Measurements from ENCODE around the gene GDF3. TPM values are rescaled to one million over a fixed set of nuclear protein-coding genes. Genes with fewer than 3 reads are reported as not detected.

The GDF3 gene
- total RNA-seq, 1 experiment from 2014 or later, result not detected

DNA sequence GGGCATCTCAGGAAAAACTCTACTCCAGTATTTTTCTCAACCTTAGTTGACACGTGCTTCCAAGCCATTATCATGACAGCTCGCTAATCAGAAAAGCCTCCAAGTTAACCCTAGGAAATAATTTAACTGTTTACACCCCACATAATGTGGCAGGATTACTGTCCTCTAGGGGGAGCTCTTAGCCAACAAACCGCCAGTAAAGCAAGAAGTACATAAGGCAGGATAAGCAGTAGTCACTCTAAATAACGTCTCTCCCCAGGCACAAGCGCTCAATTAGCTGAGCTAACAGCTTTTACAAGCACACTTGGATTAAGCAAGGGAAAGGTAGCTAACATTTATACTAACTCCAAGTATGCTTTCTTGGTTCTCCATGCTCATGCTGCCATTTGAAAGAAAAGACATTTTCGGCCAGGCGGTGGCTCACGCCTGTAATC lies 52.7 kb downstream of the GDF3 start:
- H3K4me2 ChIP-seq (ENCODE audit: low read length), result no peak overlapping the region
- H3K4me1 ChIP-seq (ENCODE audit: control insufficient read depth in 1 of 2, insufficient read depth in 2 of 2, low read length in 2 of 2), result peaks cover 0 to 7% of the 10 kb centered on the region in 2 experiments; a peak in 1 of 4 replicates
- H2AFZ ChIP-seq (ENCODE audit: low read depth, low read length, poor library complexity, severe bottlenecking), result no peak overlapping the region
- DNase-seq (ENCODE audit: low read depth, low spot score), result peak; percentile 22
- BruUV-seq (replicated peaks), result no TSS peak
- no peaks in the 10 kb centered on the region for H3K9me3 ChIP-seq (ENCODE audit: control insufficient read depth in 1 of 2, insufficient read depth in 1 of 2, low read depth in 1 of 2, low read length in 2 of 2)
- no peaks in the 10 kb centered on the region for H3K79me2 ChIP-seq (ENCODE audit: insufficient read depth, low read length)
- ChIA-PET POLR2A (interaction anchor here (0.8 kb wide), 1 partner anchor 163 kb away, joined by 4 read pairs; no protein-coding TSS in a partner anchor), CTCF (interaction anchor here (0.6 to 3.0 kb wide), 11 partner anchors 9 to 435 kb away, joined by 3 to 22 read pairs (median 3); no protein-coding TSS in a partner anchor), RAD21 (ENCODE audit: low non-redundant PET in 1 of 2, low total read pairs in 2 of 2, uncharacterized antibody in 2 of 2, unreplicated experiment in 2 of 2) (interaction anchor here in 1 of 2 experiments (1.0 kb wide), 1 partner anchor 164 kb away, joined by 3 read pairs; no protein-coding TSS in a partner anchor)
- H3K27ac ChIP-seq (ENCODE audit: low read depth, low read length), result no peak overlapping the region
- H3K36me3 ChIP-seq (ENCODE audit: control insufficient read depth in 1 of 2, insufficient read depth in 2 of 2, low read length in 2 of 2), result no peaks in the 10 kb centered on the region
- H3K9ac ChIP-seq (ENCODE audit: low read length), result no peak overlapping the region
- no peak for ATAC-seq
- H3K4me3 ChIP-seq (replicated peaks in 1 of 2; ENCODE audit: low read depth in 1 of 2, low read length in 2 of 2), result no peak overlapping the region
- H4K20me1 ChIP-seq (ENCODE audit: insufficient read depth), result no peaks in the 10 kb centered on the region
- H3K9me2 ChIP-seq (ENCODE audit: insufficient read depth), result no peaks in the 10 kb centered on the region
- intact Hi-C loops (cut with micrococcal nuclease), result loop anchor here (2.0 kb wide), 1 partner anchor 352 kb away; no protein-coding TSS in a partner anchor
- no peaks in the 10 kb centered on the region for H3K27me3 ChIP-seq (ENCODE audit: insufficient read depth, low read length)
- TF ChIP-seq TCF7L2 (IDR thresholded peaks at IDR 0.05; ENCODE audit: borderline replicate concordance, extremely low read depth, insufficient read depth, insufficient read length), result no peak
- no peak for TF ChIP-seq SRF (IDR thresholded peaks at IDR 0.05; ENCODE audit: low read depth)
- no peak for TF ChIP-seq REST (IDR thresholded peaks at IDR 0.05; ENCODE audit: low read depth)
- no peak for TF ChIP-seq YY1 (IDR thresholded peaks at IDR 0.05; ENCODE audit: extremely low read depth, insufficient replicate concordance, low read depth, low read length)
- TF ChIP-seq, protein P1, sequence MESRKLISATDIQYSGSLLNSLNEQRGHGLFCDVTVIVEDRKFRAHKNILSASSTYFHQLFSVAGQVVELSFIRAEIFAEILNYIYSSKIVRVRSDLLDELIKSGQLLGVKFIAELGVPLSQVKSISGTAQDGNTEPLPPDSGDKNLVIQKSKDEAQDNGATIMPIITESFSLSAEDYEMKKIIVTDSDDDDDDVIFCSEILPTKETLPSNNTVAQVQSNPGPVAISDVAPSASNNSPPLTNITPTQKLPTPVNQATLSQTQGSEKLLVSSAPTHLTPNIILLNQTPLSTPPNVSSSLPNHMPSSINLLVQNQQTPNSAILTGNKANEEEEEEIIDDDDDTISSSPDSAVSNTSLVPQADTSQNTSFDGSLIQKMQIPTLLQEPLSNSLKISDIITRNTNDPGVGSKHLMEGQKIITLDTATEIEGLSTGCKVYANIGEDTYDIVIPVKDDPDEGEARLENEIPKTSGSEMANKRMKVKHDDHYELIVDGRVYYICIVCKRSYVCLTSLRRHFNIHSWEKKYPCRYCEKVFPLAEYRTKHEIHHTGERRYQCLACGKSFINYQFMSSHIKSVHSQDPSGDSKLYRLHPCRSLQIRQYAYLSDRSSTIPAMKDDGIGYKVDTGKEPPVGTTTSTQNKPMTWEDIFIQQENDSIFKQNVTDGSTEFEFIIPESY (IDR thresholded peaks at IDR 0.05; ENCODE audit: extremely low read depth, insufficient replicate concordance, low read length), result no peak
- TF ChIP-seq SP1 (IDR thresholded peaks at IDR 0.05; ENCODE audit: low read depth), result no peak
- peak; percentile 65 to 84 (median 76); a peak in 5 of 6 replicates for TF ChIP-seq CTCF (IDR thresholded peaks at IDR 0.05 in 2 of 3, conservative IDR thresholded peaks at IDR 0.05 in 1 of 3; ENCODE audit: borderline replicate concordance in 1 of 3, insufficient read depth in 1 of 3, low read depth in 2 of 3, low read length in 2 of 3)
- no peak for TF ChIP-seq FOSL1 (IDR thresholded peaks at IDR 0.05; ENCODE audit: low read depth)
- no peak for TF ChIP-seq SIN3A (IDR thresholded peaks at IDR 0.05; ENCODE audit: low read depth)
- TF ChIP-seq ATF3 (IDR thresholded peaks at IDR 0.05), result no peak
- TF ChIP-seq POLR2AphosphoS5 (IDR thresholded peaks at IDR 0.05; ENCODE audit: low read depth, low read length), result no peak
- no peak for TF ChIP-seq EZH2 (IDR thresholded peaks at IDR 0.05)
- no peak for TF ChIP-seq ZFX (IDR thresholded peaks at IDR 0.05)
- peak; percentile 82 for TF ChIP-seq RAD21 (IDR thresholded peaks at IDR 0.05; ENCODE audit: low read depth)
- TF ChIP-seq ELF1 (IDR thresholded peaks at IDR 0.05; ENCODE audit: borderline replicate concordance, low read depth), result no peak
- no peak for TF ChIP-seq EZH2phosphoT487 (IDR thresholded peaks at IDR 0.05; ENCODE audit: borderline replicate concordance)
- peak; percentile 91 for TF ChIP-seq CBX3 (IDR thresholded peaks at IDR 0.05; ENCODE audit: low read depth)
- TF ChIP-seq JUND (IDR thresholded peaks at IDR 0.05), result no peak
- TF ChIP-seq, protein P2, sequence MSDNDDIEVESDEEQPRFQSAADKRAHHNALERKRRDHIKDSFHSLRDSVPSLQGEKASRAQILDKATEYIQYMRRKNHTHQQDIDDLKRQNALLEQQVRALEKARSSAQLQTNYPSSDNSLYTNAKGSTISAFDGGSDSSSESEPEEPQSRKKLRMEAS (IDR thresholded peaks at IDR 0.05), result peak; percentile 60; the same call in 1 of the 2 replicates
- TF ChIP-seq ZNF274 (IDR thresholded peaks at IDR 0.05; ENCODE audit: low read depth, low read length), result no peak
